NOMO-1 treated with DMSO at 0.1 percent for 48 hours (cell line): Measurements from ENCODE around the gene GSX2.
"Not testable (repeated sequence)": the region's sequence is repeated elsewhere in the genome, so short reads cannot be mapped to it uniquely, and the experiment has no call there.

ENCODE experiments used
- DNase-seq: peaks from one replicate; lab custom pipeline; 2025; ENCODE audit not compliant: unreplicated experiment; lab: John Stamatoyannopoulos, UW

The GSX2 gene

GRCh38 chr4:54099748-54100574, at the start of gene GSX2:
Gene GSX2 (plus strand): TSS chr4:54100163. CDS start chr4:54100345, 182 bp downstream.
- DNase-seq: no peak

- no peak for DNase-seq
Observed at GRCh38 chr4:54050214-54050904, 49.6 kb upstream of the GSX2 start.

GRCh38 chr4:54053322-54053721, 46.6 kb upstream of the GSX2 start:
- DNase-seq: not testable (repeated sequence)

- no peak for DNase-seq
Observed at GRCh38 chr4:54054501-54054900, 45.5 kb upstream of the GSX2 start.

GRCh38 chr4:54055494-54055893, 44.5 kb upstream of the GSX2 start:
- no peak for DNase-seq

- DNase-seq: no peak
Observed at GRCh38 chr4:54056360-54056759, 43.6 kb upstream of the GSX2 start.

GRCh38 chr4:54058171-54058570, 41.8 kb upstream of the GSX2 start:
- no peak for DNase-seq

GRCh38 chr4:54060116-54060515, 39.8 kb upstream of the GSX2 start:
- no peak for DNase-seq

- DNase-seq: no peak
Observed at GRCh38 chr4:54061067-54061466, 38.9 kb upstream of the GSX2 start.

- no peak for DNase-seq
Observed at GRCh38 chr4:54061873-54062272, 38.1 kb upstream of the GSX2 start.

- no peak for DNase-seq
Observed at GRCh38 chr4:54062392-54062791, 37.6 kb upstream of the GSX2 start.

- peak; percentile 29 for DNase-seq
Observed at GRCh38 chr4:54063229-54063628, 36.7 kb upstream of the GSX2 start.

- DNase-seq: peak; percentile 45
Observed at GRCh38 chr4:54063737-54064316, 36.1 kb upstream of the GSX2 start.

- peak; percentile 90 for DNase-seq
Observed at GRCh38 chr4:54064317-54065111, 35.4 kb upstream of the GSX2 start, which contains the start of gene CHIC2. Gene CHIC2 (minus strand): TSS chr4:54064605. CDS start chr4:54064300, 305 bp downstream.

- DNase-seq: no peak
Observed at GRCh38 chr4:54065282-54066087, 34.5 kb upstream of the GSX2 start.

- DNase-seq: no peak
Observed at GRCh38 chr4:54066088-54066415, 33.9 kb upstream of the GSX2 start.

- no peak for DNase-seq
Observed at GRCh38 chr4:54066718-54067129, 33.2 kb upstream of the GSX2 start.

GRCh38 chr4:54067166-54067565, 32.8 kb upstream of the GSX2 start:
- no peak for DNase-seq

GRCh38 chr4:54073271-54073880, 26.6 kb upstream of the GSX2 start:
- DNase-seq: no peak

- DNase-seq: no peak
Observed at GRCh38 chr4:54074381-54074780, 25.6 kb upstream of the GSX2 start.
